ENCODE measurements around the gene ZNF445. TPM values are rescaled to one million over a fixed set of nuclear protein-coding genes. Genes with fewer than 3 reads are reported as not detected.

The ZNF445 gene
- total and polyA plus RNA-seq, 8 donors: 1.6 to 17.1 (median 4.8) TPM

DNA sequence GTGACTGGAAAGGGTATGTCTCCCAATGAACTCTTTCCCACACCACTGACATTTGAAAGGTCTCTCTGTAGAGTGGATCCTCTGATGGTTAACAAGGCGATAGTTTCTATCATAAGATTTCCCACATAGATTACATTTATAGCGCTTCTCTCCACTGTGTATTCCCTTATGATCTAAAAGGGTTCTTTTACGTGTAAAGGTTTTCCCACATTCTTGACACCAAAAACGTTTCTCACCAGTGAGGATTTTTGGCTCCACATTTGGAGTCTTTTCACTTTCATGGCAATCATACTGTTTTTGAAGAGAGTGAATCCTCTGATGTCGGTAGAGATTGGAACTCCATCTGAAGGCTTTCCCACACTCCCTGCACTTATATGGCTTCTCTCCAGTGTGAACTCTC is 30.5 kb downstream of the ZNF445 start:
- no peak for TF ChIP-seq EP300 (IDR thresholded peaks at IDR 0.05)
- TF ChIP-seq POLR2A (IDR thresholded peaks at IDR 0.05): no peak
- TF ChIP-seq CTCF (IDR thresholded peaks at IDR 0.05): no peak
- no peak for TF ChIP-seq POLR2AphosphoS5 (IDR thresholded peaks at IDR 0.05)

GRCh38 chr3:44445786-44446185 is 31.7 kb downstream of the ZNF445 start:
- DNase-seq: no peak
- Histone ChIP-seq H3K4me1 (peaks cover 4 to 12% (median 8%) of the 10 kb centered on the region in 4 donors), H3K27ac (no peak overlapping the region), H3K4me3 (no peak overlapping the region), H3K9me3 (peaks cover 0 to 20% (median 0%) of the 10 kb centered on the region in 4 donors), H3K27me3 (no peaks in the 10 kb centered on the region), H3K36me3 (peaks cover 38 to 85% (median 80%) of the 10 kb centered on the region in 4 donors)
- intact Hi-C loops (cut with DNase I; ENCODE audit: low total_unique reads): no loop called here
- WGBS, 5 donors: 97 to 100% (median 99%) methylated on average over 4 to 5 of the region's 5 CpGs
- TF ChIP-seq CTCF (IDR thresholded peaks at IDR 0.05) (no peak), POLR2AphosphoS5 (IDR thresholded peaks at IDR 0.05) (no peak), EP300 (IDR thresholded peaks at IDR 0.05) (no peak), POLR2A (IDR thresholded peaks at IDR 0.05) (no peak)

More for the DNA sequence above, 30.5 kb downstream of the ZNF445 start:
- no peak for DNase-seq
- intact Hi-C loops (cut with DNase I; ENCODE audit: low total_unique reads): no loop called here
- Histone ChIP-seq H3K9me3 (peaks cover 0 to 20% (median 0%) of the 10 kb centered on the region in 4 donors), H3K27me3 (no peaks in the 10 kb centered on the region), H3K36me3 (peaks cover 42 to 96% (median 90%) of the 10 kb centered on the region in 4 donors), H3K4me1 (peaks cover 0 to under 1% (median 0%) of the 10 kb centered on the region in 4 donors), H3K4me3 (no peak overlapping the region), H3K27ac (no peak overlapping the region)
- WGBS, 5 donors: 96 to 98% (median 96%) methylated on average over 5 of the region's 5 CpGs

DNA sequence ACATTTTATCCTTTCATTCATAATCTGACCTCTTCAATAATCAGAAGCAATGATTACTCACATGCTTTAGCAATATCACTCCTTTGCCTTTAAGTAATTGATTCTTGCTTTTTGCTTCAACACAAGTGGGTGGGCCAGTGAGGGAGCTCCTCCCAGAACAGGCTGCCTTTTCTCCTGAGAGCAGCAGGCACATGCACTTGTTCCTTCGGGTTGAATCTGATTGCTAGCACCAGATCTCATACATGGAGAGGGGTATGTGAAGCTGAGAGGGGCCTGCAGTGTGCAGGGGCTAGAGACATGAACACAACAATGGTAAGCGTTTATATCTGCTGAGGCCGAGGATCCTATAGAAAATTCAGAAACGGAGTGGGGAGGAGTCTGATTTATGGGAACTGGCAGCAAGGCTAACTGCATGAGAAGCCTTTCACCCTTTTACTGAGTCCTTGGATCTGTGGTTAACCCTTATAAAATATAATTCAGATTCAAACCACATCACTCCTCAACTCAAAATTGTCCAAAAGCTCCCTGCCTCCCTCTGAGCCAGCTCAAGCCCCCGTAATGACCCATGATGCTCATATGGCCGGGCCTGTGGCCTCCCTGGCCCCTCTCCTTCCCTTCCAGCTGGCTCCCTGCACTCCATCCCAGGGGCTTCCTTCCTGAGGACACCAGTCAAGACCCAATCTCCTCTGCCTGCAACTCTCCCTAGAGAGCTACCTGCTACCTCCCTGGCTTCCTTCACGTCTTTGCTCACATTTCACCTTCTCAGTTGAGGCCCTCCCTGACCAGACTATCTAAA is 32.4 kb downstream of the ZNF445 start:
- 94 to 99% (median 97%) methylated on average over 7 of the region's 7 CpGs for WGBS, 5 donors
- TF ChIP-seq POLR2A (IDR thresholded peaks at IDR 0.05): no peak
- no peak for TF ChIP-seq EP300 (IDR thresholded peaks at IDR 0.05)
- no peak for TF ChIP-seq POLR2AphosphoS5 (IDR thresholded peaks at IDR 0.05)
- no peak for TF ChIP-seq CTCF (IDR thresholded peaks at IDR 0.05)
- no peak overlapping the region for H3K4me3 ChIP-seq
- intact Hi-C loops (cut with DNase I; ENCODE audit: low total_unique reads): no loop called here
- H3K27ac ChIP-seq: no peak overlapping the region
- peaks cover 31 to 78% (median 73%) of the 10 kb centered on the region in 4 donors for H3K36me3 ChIP-seq
- H3K9me3 ChIP-seq: peaks cover 0 to 20% (median 0%) of the 10 kb centered on the region in 4 donors
- no peak for DNase-seq
- H3K4me1 ChIP-seq: peaks cover 10 to 19% (median 14%) of the 10 kb centered on the region in 4 donors
- no peaks in the 10 kb centered on the region for H3K27me3 ChIP-seq

DNA sequence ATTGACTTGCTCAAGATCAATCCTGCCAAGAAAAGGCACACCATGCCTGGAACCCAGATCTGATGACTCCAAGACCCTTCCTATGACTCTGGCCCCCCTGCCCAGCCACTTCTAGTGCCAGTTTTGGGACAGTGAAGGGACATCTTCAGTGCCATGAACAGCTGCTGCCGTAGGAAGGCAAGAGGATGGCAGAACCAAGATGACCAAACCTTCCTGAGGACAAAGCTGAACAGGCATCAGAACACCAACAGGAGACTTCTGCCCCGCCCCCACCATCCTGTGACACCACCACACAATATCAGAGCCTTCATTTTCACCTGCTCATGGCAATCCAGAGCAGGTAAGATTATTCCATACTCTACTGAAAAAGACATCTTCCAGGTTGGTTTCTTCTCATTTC is 33.0 kb downstream of the ZNF445 start:
- intact Hi-C loops (cut with DNase I; ENCODE audit: low total_unique reads): no loop called here
- Histone ChIP-seq H3K36me3 (peaks cover 26 to 71% (median 66%) of the 10 kb centered on the region in 4 donors), H3K9me3 (peaks cover 0 to 20% (median 0%) of the 10 kb centered on the region in 4 donors), H3K27ac (no peak overlapping the region), H3K27me3 (no peaks in the 10 kb centered on the region), H3K4me1 (peaks cover 16 to 25% (median 21%) of the 10 kb centered on the region in 4 donors), H3K4me3 (no peak overlapping the region)
- WGBS, 5 donors: 95 to 100% (median 98%) methylated on average over 2 of the region's 2 CpGs
- TF ChIP-seq CTCF (IDR thresholded peaks at IDR 0.05): no peak
- TF ChIP-seq EP300 (IDR thresholded peaks at IDR 0.05): no peak
- no peak for TF ChIP-seq POLR2AphosphoS5 (IDR thresholded peaks at IDR 0.05)
- TF ChIP-seq POLR2A (IDR thresholded peaks at IDR 0.05): no peak
- no peak for DNase-seq
